ENCODE results near the gene ETV3L.

Gene ETV3L

GRCh38 chr1:157098519-157098918 is 1.1 kb downstream of the ETV3L start:
- no peak for TF ChIP-seq CTCF (IDR thresholded peaks at IDR 0.05; ENCODE audit: low read depth, low read length, missing control alignments)
- DNase-seq (ENCODE audit: extremely low read depth, low read depth): no peak
- H3K4me3 ChIP-seq (replicated peaks; ENCODE audit: low read depth, low read length): no peak overlapping the region

- no peak for DNase-seq (ENCODE audit: extremely low read depth, low read depth)
- TF ChIP-seq CTCF (IDR thresholded peaks at IDR 0.05; ENCODE audit: low read depth, low read length, missing control alignments): no peak
- H3K4me3 ChIP-seq (replicated peaks; ENCODE audit: low read depth, low read length): no peak overlapping the region
These were observed 1.9 kb downstream of the ETV3L start for GRCh38 chr1:157097692-157098091.

GRCh38 chr1:157096881-157097280 is 2.7 kb downstream of the ETV3L start:
- DNase-seq (ENCODE audit: extremely low read depth, low read depth): no peak
- no peak overlapping the region for H3K4me3 ChIP-seq (replicated peaks; ENCODE audit: low read depth, low read length)
- TF ChIP-seq CTCF (IDR thresholded peaks at IDR 0.05; ENCODE audit: low read depth, low read length, missing control alignments): no peak

- no peak for TF ChIP-seq CTCF (IDR thresholded peaks at IDR 0.05; ENCODE audit: low read depth, low read length, missing control alignments)
- no peak for DNase-seq (ENCODE audit: extremely low read depth, low read depth)
- no peak overlapping the region for H3K4me3 ChIP-seq (replicated peaks; ENCODE audit: low read depth, low read length)
These were observed 4.1 kb downstream of the ETV3L start for GRCh38 chr1:157095551-157095950.

GRCh38 chr1:157095091-157095490 is 4.5 kb downstream of the ETV3L start:
- no peak for TF ChIP-seq CTCF (IDR thresholded peaks at IDR 0.05; ENCODE audit: low read depth, low read length, missing control alignments)
- H3K4me3 ChIP-seq (replicated peaks; ENCODE audit: low read depth, low read length): no peak overlapping the region

GRCh38 chr1:157092831-157093230 is 6.8 kb downstream of the ETV3L start:
- no peak for TF ChIP-seq CTCF (IDR thresholded peaks at IDR 0.05; ENCODE audit: low read depth, low read length, missing control alignments)
- H3K4me3 ChIP-seq (replicated peaks; ENCODE audit: low read depth, low read length): no peak overlapping the region
- DNase-seq (ENCODE audit: extremely low read depth, low read depth): no peak

More at GRCh38 chr1:157095091-157095490, 4.5 kb downstream of the ETV3L start:
- no peak for DNase-seq (ENCODE audit: extremely low read depth, low read depth)

GRCh38 chr1:157091668-157092273 is 7.8 kb downstream of the ETV3L start:
- TF ChIP-seq CTCF (IDR thresholded peaks at IDR 0.05; ENCODE audit: low read depth, low read length, missing control alignments): no peak
- H3K4me3 ChIP-seq (replicated peaks; ENCODE audit: low read depth, low read length): no peak overlapping the region
- no peak for DNase-seq (ENCODE audit: extremely low read depth, low read depth)
